AG10803 (cell line): Measurements from ENCODE around the gene LY86.

Experiments
- DNase-seq: peaks from one replicate; pipeline ENCODE4 v3.0.0; 2010; ENCODE audit warnings: low read depth
- H3K4me3 ChIP-seq: 2 replicates; pipeline ENCODE4 v1.5.1; 2011; ENCODE audit warnings: mild to moderate bottlenecking, low read length, control low read depth
- TF ChIP-seq, protein P1 (sequence below): conservative IDR thresholded peaks from 2 replicates; pipeline ENCODE4 v1.5.1; 2011; ENCODE audit warnings: mild to moderate bottlenecking, low read length, control low read depth, inconsistent platforms

LY86 gene

DNA sequence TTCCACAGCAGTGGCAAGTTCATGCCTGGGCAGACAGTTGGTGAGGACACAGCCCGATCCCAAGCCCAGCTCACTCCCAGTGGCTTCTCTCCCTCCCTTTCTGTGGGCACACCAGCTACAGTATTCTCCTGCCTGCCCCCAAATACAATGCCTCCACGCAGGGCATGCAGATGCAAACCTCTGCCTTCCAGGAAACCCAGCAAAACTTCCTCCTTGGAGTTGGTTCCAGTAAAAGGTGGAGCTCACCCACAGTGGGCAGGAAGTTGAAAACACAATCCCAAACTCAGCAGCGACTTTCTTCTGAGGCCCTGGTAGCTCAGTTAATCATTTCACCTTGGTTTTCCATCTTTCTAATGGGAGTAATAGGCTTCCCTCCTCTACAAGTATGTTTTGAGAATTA, 93.7 kb downstream of the LY86 start:
- no peak overlapping the region for H3K4me3 ChIP-seq
- TF ChIP-seq, protein P1, sequence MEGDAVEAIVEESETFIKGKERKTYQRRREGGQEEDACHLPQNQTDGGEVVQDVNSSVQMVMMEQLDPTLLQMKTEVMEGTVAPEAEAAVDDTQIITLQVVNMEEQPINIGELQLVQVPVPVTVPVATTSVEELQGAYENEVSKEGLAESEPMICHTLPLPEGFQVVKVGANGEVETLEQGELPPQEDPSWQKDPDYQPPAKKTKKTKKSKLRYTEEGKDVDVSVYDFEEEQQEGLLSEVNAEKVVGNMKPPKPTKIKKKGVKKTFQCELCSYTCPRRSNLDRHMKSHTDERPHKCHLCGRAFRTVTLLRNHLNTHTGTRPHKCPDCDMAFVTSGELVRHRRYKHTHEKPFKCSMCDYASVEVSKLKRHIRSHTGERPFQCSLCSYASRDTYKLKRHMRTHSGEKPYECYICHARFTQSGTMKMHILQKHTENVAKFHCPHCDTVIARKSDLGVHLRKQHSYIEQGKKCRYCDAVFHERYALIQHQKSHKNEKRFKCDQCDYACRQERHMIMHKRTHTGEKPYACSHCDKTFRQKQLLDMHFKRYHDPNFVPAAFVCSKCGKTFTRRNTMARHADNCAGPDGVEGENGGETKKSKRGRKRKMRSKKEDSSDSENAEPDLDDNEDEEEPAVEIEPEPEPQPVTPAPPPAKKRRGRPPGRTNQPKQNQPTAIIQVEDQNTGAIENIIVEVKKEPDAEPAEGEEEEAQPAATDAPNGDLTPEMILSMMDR: no peak
- no peak for DNase-seq

DNA sequence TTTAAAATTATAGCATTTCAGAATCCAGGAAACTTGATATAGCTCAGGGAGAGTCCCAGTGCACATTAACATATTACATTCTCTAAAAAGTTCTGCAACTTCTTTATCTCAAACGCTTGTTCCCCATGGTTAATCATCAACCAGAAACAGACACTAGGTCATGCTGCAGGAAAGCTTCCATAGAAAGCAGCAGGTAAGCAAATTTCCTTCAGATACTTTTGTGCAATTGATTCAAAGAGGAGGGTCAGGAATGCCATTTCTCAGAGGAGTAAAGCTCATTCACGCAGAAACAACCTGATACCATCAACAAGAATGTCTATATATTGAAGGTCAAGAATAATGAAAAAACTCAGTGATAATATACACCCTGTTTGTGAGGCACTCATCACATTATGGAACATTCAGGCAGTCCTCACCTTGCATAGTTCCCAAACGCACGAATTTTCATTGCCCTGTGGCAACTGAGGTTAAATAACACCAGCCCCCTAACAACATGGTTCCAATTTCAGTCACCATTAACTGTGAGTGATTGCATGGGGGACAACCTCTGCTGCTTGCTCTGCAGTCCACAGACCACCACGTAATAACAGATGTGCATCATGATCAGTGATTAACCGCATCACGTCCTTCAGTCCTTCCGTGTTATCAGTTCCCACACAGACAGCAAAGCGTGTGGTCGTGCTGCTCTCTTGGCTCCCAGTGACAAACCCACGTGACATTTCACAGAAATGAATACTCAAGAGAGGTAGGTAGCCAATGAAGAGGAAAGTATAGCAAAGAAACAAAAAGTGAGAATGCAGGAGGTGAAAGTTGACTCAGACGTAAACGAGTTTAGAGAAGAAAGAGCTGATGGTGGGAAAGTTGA, 95.7 kb downstream of the LY86 start:
- H3K4me3 ChIP-seq: no peak overlapping the region
- TF ChIP-seq, protein P1: no peak
- DNase-seq: no peak

DNA sequence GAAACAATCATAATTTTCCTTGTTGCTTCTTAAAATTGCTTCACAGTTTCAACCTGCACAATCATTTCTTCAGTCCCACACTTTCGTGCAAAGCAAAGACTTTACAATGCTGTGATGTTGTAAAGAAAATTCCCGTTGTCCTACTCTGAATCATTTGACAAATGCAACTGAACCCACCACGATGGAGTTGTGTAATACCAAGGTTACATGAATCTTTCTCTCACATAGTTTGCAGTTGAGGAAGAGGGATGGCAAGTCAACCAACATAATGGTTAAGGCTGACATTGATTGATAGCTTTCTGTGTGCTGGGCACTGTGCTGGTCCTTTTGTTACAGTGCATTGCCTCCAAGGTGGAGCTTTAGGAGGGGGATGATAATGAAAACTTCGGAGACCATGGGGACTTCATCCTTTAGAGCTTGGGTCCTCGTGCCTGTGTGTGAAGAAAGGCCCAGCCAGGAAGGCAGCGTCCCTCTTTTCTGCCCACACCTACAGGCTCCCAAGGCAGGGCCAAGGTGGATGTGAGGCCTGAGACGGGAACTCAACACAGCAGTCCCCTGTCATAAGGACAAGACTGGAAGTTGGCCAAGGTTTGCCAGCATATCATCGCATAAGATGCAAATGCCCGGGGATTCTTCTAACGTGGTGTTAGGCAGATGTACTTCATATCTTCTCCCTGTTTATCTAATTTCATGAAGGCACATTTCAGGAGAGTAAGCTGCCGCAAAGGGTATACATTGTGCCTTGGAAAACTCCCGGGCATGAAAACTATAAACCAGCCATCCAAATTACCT, 96.9 kb downstream of the LY86 start:
- DNase-seq: peak; percentile 74
- H3K4me3 ChIP-seq: no peak overlapping the region
- TF ChIP-seq, protein P1: no peak

DNA sequence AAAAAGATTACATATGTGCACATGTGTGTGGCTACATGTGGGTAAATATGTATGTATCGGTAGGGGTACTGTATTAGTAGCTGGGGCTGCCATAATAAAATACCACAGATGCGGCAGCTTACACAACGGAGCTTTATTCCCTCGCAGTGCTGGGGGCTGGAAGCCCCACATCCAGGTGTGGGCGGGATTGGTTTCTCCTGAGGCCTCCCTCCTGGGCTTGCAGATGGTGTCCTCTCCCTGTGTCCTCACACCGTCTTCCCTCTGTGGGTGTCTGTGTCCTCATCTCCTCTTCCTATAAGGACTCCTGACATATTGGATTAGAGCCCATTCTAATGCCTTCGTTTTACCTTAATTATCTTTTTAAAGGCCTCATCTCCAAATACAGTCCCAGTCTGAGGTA, 97.7 kb downstream of the LY86 start:
- TF ChIP-seq, protein P1: no peak
- no peak for DNase-seq
- H3K4me3 ChIP-seq: no peak overlapping the region

DNA sequence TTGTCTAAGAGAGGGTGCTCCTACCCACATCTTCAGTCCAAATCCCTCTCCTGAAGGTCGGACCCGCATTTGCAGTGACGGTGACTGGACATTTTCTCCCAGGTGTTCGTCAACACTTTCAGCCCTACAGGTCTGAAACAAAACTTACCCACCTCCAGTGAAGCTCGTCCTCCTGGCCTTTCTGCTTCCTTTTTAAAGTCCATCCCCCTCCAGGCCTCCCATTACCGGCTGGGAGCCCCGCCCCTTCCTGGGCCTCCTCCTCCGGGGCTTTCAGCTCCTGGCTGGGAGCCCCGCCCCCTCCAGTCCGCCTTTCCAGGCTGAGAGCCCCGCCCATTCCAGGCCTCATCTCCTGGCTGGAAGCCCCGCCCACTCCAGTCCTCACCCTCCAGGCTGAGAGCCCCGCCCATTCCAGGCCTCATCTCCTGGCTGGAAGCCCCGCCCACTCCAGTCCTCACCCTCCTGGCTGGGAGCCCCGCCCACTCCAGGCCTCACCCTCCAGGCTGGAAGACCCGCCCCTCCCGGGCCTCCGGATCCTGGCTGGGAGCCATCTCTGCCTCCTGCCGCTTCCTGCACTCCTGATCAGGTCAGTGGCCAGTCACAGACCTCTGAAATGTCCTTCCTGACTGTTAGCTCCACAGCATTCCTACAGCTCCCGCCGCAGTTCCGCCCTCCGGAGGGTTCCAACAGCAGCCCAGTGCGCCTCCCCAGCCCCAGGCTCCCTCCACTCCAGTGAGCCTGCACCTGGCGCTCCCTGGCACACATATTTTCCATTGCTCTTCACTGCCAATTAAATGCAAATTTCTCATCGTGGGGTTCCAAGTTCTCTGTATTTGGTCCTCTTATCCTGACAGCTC, 98.5 kb downstream of the LY86 start:
- no peak overlapping the region for H3K4me3 ChIP-seq
- DNase-seq: peak; percentile 11
- TF ChIP-seq, protein P1: no peak

DNA sequence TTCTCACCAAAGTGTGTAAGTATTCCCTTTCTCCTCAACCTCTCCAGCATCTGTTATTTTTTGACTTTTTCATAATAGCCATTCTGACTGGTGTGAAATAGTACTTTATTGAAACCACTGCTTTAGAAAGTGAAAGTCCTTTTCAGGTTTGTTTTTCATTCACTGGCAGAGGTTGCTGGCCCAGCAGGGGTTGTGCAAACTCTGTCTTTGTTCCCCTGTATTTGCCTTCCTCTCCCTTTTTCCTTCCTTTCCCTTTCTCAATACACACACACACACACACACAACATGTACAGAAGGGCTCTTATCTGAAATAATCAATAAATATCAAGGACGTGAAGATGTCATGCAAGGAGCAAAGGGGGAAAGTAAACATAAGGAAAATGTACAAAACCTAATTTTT, 99.8 kb downstream of the LY86 start:
- peak; percentile 12 for DNase-seq
- H3K4me3 ChIP-seq: no peak overlapping the region

More for the DNA sequence above, 99.8 kb downstream of the LY86 start:
- TF ChIP-seq, protein P1: no peak
